Measurements from ENCODE around the gene IBA57.

DNA sequence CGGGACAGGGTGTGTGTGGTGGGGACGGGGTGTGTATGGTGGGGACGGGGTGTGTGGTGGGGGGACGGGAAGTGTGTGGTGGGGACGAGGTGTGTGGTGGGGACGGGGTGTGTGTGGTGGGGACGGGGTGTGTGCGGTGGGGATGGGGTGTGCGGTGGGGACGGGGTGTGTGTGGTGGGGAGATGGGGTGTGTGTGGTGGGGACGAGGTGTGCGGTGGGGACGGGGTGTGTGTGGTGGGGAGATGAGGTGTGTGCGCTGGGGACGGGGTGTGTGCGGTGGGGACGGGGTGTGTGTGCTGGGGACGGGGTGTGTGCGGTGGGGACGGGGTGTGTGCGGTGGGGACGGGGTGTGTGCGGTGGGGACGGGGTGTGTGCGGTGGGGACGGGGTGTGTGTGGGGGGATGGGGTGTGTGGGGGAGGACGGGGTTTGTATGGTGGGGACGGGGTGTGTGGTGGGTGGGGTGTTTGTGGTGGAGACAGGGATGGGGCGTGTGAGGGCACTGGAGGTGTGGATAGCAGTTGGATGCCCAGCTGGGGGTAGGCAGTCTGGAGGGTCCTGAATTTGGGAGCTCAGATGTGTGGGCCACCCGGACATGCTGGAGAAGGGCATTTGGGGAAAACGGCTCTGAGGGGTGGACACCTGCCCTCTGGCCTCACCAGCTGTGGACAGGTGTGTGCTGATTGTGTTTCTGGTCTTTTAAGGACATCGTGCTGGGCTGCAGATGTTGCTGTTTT, 16.9 kb downstream of the IBA57 start:
- TF ChIP-seq, protein P1, sequence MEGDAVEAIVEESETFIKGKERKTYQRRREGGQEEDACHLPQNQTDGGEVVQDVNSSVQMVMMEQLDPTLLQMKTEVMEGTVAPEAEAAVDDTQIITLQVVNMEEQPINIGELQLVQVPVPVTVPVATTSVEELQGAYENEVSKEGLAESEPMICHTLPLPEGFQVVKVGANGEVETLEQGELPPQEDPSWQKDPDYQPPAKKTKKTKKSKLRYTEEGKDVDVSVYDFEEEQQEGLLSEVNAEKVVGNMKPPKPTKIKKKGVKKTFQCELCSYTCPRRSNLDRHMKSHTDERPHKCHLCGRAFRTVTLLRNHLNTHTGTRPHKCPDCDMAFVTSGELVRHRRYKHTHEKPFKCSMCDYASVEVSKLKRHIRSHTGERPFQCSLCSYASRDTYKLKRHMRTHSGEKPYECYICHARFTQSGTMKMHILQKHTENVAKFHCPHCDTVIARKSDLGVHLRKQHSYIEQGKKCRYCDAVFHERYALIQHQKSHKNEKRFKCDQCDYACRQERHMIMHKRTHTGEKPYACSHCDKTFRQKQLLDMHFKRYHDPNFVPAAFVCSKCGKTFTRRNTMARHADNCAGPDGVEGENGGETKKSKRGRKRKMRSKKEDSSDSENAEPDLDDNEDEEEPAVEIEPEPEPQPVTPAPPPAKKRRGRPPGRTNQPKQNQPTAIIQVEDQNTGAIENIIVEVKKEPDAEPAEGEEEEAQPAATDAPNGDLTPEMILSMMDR (IDR thresholded peaks at IDR 0.05), result no peak
- TF ChIP-seq POLR2A (IDR thresholded peaks at IDR 0.05) (no peak), POLR2AphosphoS5 (IDR thresholded peaks at IDR 0.05) (no peak)
